ENCODE data around the gene SMPX.

The SMPX gene

DNA sequence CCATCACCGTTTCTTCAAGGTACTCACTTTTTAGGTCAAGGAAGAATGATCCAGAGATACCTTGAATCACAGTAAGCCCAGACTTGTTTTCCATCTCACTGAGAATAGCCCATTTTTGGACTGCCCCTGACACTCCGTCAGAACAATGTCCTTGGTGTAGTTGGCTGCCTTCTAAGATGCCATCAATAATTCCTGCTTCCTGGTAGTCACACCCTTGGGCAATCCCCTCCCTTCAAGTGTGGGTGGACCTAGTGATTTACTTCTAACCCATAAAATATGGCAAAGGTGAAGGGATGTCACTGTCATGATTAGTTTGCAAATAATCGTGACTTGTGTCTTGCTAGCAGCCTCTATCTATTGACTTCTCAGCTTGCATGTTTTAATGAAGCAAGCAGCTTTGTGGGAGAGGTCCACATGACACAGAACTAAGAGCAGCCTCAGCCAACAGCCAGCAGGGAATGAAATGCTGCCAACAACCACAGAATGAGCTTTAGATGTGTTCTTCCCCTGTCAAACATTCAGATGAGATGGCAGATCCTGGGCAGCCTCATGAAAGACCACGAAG is 79.8 kb downstream of the SMPX start:
- Mint-ChIP-seq H3K4me3 (no peak overlapping the region), H3K27me3 (no peaks in the 10 kb centered on the region), H3K4me1 (ENCODE audit: low read depth in 2 of 2) (no peaks in the 10 kb centered on the region), H3K36me3 (ENCODE audit: insufficient read depth) (no peaks in the 10 kb centered on the region), H3K9me3 (no peaks in the 10 kb centered on the region), H3K27ac (no peak overlapping the region)
- DNase-seq (no peak), ATAC-seq (replicated peaks) (no peak)

DNA sequence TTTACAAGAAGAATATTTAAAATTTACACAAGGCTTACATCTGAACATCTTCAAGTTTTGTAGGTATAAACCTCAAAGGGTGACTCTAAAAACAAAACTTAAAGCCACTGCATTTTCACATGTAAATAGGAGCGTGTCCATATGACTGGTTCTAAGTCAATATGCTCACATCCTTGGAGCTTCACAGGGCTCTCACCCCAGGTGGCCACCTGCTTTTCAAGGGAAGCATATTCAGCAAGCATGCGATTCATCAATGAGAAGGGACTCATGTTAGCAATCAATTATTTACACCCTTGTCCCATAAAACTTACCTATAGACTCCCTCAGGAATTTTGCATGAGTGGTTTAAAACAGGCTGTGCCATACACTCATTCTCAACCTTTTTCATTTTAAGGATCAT is 82.0 kb downstream of the SMPX start:
- no peaks in the 10 kb centered on the region for H3K9me3 Mint-ChIP-seq
- H3K27ac Mint-ChIP-seq: no peak overlapping the region
- no peak overlapping the region for H3K4me3 Mint-ChIP-seq
- ATAC-seq (replicated peaks) (no peak), DNase-seq (no peak)
- H3K36me3 Mint-ChIP-seq (ENCODE audit: insufficient read depth): no peaks in the 10 kb centered on the region
- no peaks in the 10 kb centered on the region for H3K4me1 Mint-ChIP-seq (ENCODE audit: low read depth in 2 of 2)
- no peaks in the 10 kb centered on the region for H3K27me3 Mint-ChIP-seq

DNA sequence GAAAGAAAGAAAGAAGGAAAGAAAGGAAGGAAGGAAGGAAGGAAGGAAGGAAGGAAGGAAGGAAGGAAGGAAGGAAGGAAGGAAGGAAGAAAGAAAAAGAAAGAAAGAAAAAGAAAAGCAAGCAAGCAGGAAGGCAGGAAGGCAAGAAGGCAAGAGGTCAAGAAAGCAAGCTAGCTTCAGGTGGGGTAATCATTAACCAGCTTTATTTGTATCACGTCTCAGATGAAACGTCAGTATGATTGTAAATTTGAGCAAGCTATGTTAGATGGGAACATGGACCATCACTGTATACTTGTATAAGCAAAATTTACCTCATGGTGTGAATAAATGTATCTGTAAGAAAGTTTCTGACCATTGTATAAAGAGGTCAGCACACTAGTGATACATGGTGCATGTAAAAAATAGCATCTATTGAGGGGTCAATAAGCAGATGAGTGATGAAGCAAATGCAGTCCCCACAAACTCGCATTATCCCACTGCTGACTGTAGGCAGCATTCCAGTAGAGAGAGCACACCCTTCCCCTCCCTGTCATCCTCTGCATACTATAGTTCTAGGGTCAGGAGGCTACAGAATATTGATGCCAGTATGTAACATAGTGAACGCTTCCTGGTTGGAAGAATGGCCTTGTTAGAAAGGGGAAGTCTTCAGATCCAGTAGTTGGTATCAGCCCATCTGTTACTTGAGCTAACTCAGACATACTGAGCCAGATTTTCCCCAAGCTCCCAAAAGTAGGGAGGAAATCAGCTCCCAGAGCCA is 83.3 kb downstream of the SMPX start:
- Mint-ChIP-seq H3K27ac (no peak overlapping the region), H3K4me1 (ENCODE audit: low read depth in 2 of 2) (no peaks in the 10 kb centered on the region), H3K9me3 (no peaks in the 10 kb centered on the region), H3K27me3 (no peaks in the 10 kb centered on the region), H3K36me3 (ENCODE audit: insufficient read depth) (no peaks in the 10 kb centered on the region), H3K4me3 (no peak overlapping the region)
- ATAC-seq (replicated peaks) (no peak), DNase-seq (no peak)

DNA sequence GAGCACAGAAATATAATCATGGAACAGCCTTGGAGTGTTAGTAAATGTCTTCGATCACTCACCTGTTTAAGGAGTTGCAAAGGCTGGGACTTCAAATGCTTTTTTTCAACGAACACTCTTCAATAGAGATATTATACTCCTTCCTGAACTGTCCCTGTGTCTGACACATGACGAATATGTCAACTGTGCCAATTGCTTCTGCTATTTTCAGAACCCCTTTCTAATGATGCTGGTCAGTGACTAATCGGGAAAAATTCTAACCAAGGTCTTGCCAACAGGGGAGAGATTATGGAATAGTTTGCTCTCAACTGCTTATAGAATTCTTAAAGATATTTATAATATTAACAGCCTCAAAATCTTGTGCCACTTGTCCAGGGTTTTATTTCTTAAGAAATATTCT is 91.2 kb downstream of the SMPX start:
- Mint-ChIP-seq H3K4me1 (ENCODE audit: low read depth in 2 of 2) (no peaks in the 10 kb centered on the region), H3K27ac (no peak overlapping the region), H3K27me3 (peaks cover 0 to 14% of the 10 kb centered on the region in 2 donors), H3K9me3 (peaks cover 0 to 4% of the 10 kb centered on the region in 2 donors), H3K36me3 (ENCODE audit: insufficient read depth) (no peaks in the 10 kb centered on the region), H3K4me3 (no peak overlapping the region)
- ATAC-seq (replicated peaks) (no peak), DNase-seq (no peak)

DNA sequence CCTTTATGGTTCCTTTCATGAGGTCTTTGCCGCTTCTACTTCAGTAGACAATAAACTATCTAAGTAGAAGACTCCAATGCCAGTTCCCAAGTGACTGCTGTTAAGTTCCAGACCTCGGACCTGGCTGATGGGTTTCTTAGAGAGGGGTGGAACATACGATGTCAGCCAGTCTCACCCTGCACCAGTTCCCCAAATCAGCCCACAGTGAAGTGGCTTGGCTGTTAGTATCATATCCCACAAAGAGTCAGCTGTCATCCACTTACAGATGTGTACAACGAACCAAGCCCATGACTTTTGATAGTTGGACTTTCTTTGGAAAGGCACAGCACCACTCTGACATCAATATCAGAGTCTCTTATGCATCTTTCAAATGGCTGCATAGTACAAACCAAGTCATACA is 91.7 kb downstream of the SMPX start:
- Mint-ChIP-seq H3K36me3 (ENCODE audit: insufficient read depth) (no peaks in the 10 kb centered on the region), H3K4me3 (no peak overlapping the region), H3K27me3 (peaks cover 0 to 18% of the 10 kb centered on the region in 2 donors), H3K4me1 (ENCODE audit: low read depth in 2 of 2) (no peaks in the 10 kb centered on the region), H3K27ac (no peak overlapping the region), H3K9me3 (peaks cover 0 to 4% of the 10 kb centered on the region in 2 donors)
- DNase-seq (no peak), ATAC-seq (replicated peaks) (no peak)

DNA sequence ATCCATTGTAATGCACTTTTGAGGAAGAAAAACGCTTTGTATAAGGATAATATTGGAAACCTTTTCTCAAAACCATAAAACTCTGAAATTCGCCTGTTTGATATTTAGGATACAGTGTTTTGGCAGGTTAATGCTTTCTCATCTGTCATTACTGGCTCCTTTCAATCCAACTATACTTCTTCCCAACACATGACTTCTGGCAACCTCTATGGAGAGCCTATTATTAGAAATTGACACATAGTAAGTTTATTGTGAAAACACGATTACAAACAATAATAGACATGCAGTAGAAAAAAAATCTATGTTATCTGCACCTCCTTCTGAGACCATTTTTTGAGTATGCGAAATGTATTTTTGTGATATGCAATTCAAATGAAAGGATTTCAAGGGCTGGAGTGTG is 95.2 kb downstream of the SMPX start:
- ATAC-seq (replicated peaks) (no peak), DNase-seq (no peak)
- no peak overlapping the region for H3K27ac Mint-ChIP-seq
- H3K4me3 Mint-ChIP-seq: no peak overlapping the region
- H3K4me1 Mint-ChIP-seq (ENCODE audit: low read depth in 2 of 2): no peaks in the 10 kb centered on the region
- no peaks in the 10 kb centered on the region for H3K36me3 Mint-ChIP-seq (ENCODE audit: insufficient read depth)
- peaks cover 0 to 23% of the 10 kb centered on the region in 2 donors for H3K27me3 Mint-ChIP-seq
- H3K9me3 Mint-ChIP-seq: peaks cover 0 to 4% of the 10 kb centered on the region in 2 donors

DNA sequence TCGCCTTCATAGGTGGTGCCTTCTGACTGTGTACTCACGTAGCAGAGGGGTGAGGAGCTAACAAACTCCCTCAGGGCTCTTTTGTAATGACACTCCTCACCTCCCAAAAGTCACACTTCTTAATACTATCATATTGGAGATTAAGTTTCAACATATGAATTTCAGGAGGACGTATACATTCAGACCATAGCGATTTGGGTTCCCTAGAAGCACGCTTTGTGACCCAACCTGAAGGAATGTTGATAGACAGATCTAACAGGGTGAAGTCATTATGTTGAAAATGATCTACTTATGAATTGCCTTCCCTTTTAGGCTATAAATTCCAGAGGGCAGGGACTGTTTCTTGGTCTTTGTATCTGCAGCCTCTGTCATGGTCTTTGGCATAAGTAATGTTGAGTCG is 96.6 kb downstream of the SMPX start:
- no peak for ATAC-seq (replicated peaks)
- peaks cover 0 to 1% of the 10 kb centered on the region in 2 donors for H3K9me3 Mint-ChIP-seq
- peaks cover 0 to 23% of the 10 kb centered on the region in 2 donors for H3K27me3 Mint-ChIP-seq
- H3K4me3 Mint-ChIP-seq: no peak overlapping the region
- DNase-seq: no peak
- H3K36me3 Mint-ChIP-seq (ENCODE audit: insufficient read depth): no peaks in the 10 kb centered on the region
- no peak overlapping the region for H3K27ac Mint-ChIP-seq
- H3K4me1 Mint-ChIP-seq (ENCODE audit: low read depth in 2 of 2): no peaks in the 10 kb centered on the region

DNA sequence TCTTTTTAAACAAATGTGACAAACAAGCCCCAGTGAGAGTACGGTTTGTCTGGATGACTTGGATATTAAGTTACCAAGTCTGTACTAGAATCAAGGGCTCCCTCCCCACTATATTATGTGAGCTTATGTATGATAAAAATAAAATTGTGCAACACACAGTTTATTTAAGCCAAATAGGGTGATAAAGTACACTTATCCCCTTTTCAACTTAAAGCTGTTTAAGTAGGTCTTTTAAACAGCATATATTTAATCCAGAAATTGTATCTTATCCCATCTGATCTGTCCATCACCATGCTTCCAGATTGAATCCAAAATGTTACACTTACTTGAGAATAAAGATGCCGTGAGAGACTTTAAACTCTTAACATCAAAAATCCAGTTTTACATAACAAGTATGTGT is 97.8 kb downstream of the SMPX start:
- no peak overlapping the region for H3K27ac Mint-ChIP-seq
- DNase-seq (no peak), ATAC-seq (replicated peaks) (no peak)
- H3K9me3 Mint-ChIP-seq: no peaks in the 10 kb centered on the region
- peaks cover 0 to 23% of the 10 kb centered on the region in 2 donors for H3K27me3 Mint-ChIP-seq
- H3K4me1 Mint-ChIP-seq (ENCODE audit: low read depth in 2 of 2): no peaks in the 10 kb centered on the region
- H3K36me3 Mint-ChIP-seq (ENCODE audit: insufficient read depth): no peaks in the 10 kb centered on the region
- no peak overlapping the region for H3K4me3 Mint-ChIP-seq

DNA sequence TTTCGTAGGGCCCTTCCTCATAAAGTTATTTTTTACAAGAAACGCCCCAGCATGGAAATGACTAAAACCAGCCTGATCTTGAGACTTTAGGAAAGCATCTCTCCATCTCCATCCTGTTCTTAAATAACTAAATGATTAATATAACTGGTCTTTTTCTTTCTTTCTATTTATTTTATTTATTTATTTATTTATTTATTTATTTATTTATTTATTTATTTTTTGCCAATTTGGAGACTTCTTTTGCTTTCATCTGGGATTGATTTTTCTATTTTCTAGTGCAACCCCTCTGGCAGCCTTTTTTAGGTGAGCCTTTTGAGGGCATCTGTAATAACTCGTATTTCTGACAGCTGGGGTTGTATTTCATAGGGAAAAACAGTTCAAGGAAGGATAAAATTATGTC is 98.6 kb downstream of the SMPX start:
- no peaks in the 10 kb centered on the region for H3K36me3 Mint-ChIP-seq (ENCODE audit: insufficient read depth)
- H3K9me3 Mint-ChIP-seq: no peaks in the 10 kb centered on the region
- ATAC-seq (replicated peaks): no peak
- no peak overlapping the region for H3K4me3 Mint-ChIP-seq
- H3K27ac Mint-ChIP-seq: no peak overlapping the region
- peaks cover 0 to 15% of the 10 kb centered on the region in 2 donors for H3K27me3 Mint-ChIP-seq
- DNase-seq: no peak
- no peaks in the 10 kb centered on the region for H3K4me1 Mint-ChIP-seq (ENCODE audit: low read depth in 2 of 2)

DNA sequence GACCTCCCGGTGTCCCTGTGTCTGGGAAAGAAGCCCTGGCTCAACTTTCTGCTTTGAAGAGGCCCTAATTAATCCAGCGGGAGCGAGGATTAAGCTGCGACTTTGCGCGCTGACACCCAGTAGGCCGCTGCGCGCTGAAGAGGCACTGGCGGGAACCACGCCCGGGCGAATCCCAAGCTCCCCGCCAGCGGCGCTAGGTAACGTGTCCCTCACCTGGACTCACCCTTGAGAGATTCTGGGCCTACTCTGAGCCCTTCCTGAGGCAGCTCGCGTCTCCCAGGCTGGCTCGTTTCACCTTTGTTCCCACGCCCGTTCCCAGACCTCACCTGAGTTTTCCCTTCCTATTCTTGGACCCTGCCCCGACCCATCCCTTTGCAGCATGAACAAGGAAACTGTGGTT is 99.2 kb downstream of the SMPX start:
- no peak overlapping the region for H3K4me3 Mint-ChIP-seq
- no peaks in the 10 kb centered on the region for H3K4me1 Mint-ChIP-seq (ENCODE audit: low read depth in 2 of 2)
- H3K27me3 Mint-ChIP-seq: peaks cover 0 to 15% of the 10 kb centered on the region in 2 donors
- no peaks in the 10 kb centered on the region for H3K9me3 Mint-ChIP-seq
- H3K36me3 Mint-ChIP-seq (ENCODE audit: insufficient read depth): no peaks in the 10 kb centered on the region
- H3K27ac Mint-ChIP-seq: no peak overlapping the region
- ATAC-seq (replicated peaks): no peak
- no peak for DNase-seq

DNA sequence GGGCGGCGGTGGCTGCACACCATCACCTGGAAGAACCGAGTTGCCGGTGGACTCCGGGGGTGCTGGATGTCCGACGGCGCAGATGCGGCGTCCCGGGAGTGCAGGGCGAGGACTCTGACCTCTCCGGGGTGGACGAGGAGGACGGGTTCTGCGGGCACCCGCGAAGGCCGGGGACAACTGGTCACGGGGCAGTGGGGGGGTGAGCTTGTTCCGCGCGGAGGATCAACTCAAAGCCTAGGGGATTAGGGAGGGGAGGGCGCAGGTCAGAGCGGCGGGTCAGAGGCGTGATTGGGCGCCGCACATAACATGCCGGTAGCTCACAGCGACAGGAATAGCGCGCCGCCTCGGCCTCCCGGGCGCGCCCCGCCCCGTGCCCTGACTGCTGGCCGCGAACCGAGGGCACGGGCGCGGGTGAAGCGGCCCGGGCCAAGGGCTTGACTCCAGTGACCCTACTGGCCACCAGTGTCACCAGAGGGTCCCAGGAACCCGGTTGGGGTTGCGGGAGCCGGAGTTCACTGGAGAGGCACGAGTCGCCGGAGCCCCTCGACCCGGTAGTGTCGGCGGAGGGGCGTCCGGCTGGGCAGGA is 99.7 kb downstream of the SMPX start, which contains the start of gene KLHL34:
Gene KLHL34, minus strand, starts transcription at position 179 of the 586 bp plus-strand sequence. CDS start 542 bp downstream, outside the sequence.
- Mint-ChIP-seq H3K36me3 (ENCODE audit: insufficient read depth) (no peaks in the 10 kb centered on the region), H3K27ac (no peak within 1 kb of the TSS), H3K9me3 (no peaks in the 10 kb centered on the region), H3K4me3 (no peak within 1 kb of the TSS), H3K4me1 (ENCODE audit: low read depth in 2 of 2) (no peaks in the 10 kb centered on the region), H3K27me3 (peaks cover 0 to 15% of the 10 kb centered on the region in 2 donors)
- DNase-seq: no peak
- ATAC-seq (replicated peaks): no peak

DNA sequence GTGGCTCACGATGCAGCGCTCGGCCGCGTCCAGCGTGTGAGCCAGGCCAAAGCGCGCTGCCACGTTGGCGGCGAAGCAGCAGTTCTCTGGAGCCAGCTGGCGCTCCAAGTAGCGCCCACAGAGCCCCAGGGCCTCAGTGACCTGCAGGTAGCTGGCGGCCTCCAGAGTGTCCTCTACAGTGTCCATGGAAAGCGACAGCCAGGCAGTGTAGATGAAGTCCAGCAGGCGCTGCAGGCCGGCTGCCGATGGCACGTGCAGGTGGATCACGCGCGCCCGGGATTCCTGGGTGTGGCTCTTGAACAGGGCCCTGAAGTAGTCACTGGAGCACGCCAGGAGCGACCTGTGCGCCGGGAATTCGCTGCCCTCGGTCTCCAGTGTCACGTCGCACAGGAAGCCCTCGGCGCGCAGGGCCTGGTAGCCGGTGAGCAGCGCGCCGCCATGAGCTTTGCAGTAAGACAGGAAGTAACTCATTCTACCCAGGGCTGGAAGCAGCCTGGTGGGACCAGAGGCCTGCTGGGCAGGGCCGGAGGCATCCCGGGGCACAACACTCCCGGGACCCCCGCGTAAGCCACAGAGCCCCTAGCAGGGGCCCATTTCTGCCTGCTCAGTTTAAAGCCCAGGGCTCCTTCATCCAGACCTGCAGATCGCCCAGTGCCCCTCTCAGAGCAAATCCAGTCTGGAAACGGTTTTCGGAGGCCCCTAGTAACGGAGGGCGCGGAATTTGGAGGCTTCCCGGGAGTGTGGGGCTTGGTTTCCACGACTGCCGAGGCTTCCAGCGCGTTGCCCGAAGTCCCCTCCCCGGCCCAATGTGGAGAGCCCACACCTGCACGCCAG is 100.4 kb downstream of the SMPX start:
- H3K4me3 Mint-ChIP-seq: no peak overlapping the region
- no peak for DNase-seq

DNA sequence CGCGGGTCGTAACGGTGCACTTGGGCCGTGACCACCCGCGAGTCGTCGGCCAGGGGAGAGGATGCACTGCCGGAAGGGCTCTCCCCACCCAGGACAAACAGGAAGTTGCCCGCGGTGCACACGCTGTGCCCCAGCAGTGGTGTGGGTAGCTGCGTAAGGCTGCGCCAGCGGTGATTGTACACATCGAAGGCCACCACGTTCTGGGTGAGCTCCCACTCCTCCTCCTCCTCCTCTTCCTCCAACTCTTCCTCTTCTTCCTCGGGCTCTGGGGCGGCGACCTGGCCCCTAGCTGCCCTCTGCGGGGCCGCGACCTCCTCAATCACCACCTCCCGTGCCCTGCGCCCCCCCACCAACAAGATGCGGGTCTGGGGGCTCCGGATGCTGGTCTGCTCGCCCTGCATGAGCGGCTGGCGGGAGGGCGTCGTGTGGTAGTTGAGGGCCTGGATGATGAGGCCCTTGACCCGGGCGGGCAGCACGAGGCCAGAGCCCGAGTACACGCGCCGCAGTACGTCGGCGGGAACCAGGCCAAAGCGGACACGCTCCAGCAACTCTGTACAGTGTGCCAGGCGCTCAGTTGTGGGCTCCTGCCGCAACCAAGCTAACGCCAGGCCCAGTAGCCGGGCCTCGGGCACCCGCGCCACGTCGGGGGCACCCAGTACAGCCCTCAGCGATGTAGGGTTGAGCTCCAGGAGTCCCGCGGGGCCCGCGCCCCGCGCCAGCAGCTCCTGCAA is 101.2 kb downstream of the SMPX start:
- no peaks in the 10 kb centered on the region for H3K9me3 Mint-ChIP-seq
- DNase-seq: no peak
- no peak overlapping the region for H3K27ac Mint-ChIP-seq
- H3K27me3 Mint-ChIP-seq: peaks cover 0 to 10% of the 10 kb centered on the region in 2 donors
- no peaks in the 10 kb centered on the region for H3K36me3 Mint-ChIP-seq (ENCODE audit: insufficient read depth)
- no peak overlapping the region for H3K4me3 Mint-ChIP-seq
- no peak for ATAC-seq (replicated peaks)
- no peaks in the 10 kb centered on the region for H3K4me1 Mint-ChIP-seq (ENCODE audit: low read depth in 2 of 2)

More for the DNA sequence above, 100.4 kb downstream of the SMPX start:
- Mint-ChIP-seq H3K36me3 (ENCODE audit: insufficient read depth) (no peaks in the 10 kb centered on the region), H3K27me3 (peaks cover 0 to 15% of the 10 kb centered on the region in 2 donors), H3K27ac (no peak overlapping the region), H3K9me3 (no peaks in the 10 kb centered on the region), H3K4me1 (ENCODE audit: low read depth in 2 of 2) (no peaks in the 10 kb centered on the region)
- no peak for ATAC-seq (replicated peaks)

Data from effector memory CD8-positive, alpha-beta T cell (primary cell).